RCC 7860 (cell line): Measurements from ENCODE around the gene HOMER3.
"Not testable (repeated sequence)": the region's sequence is repeated elsewhere in the genome, so short reads cannot be mapped to it uniquely, and the experiment has no call there.

Experiments
- DNase-seq: peaks from one replicate; pipeline ENCODE4 v3.0.0-alpha.2; 2015; ENCODE audit warnings: low spot score
- FAIRE-seq: peaks from 2 replicates; lab custom pipeline; 2012; peaks lifted over from hg19 to GRCh38; lab: Jason Lieb, UNC

Gene HOMER3

DNA sequence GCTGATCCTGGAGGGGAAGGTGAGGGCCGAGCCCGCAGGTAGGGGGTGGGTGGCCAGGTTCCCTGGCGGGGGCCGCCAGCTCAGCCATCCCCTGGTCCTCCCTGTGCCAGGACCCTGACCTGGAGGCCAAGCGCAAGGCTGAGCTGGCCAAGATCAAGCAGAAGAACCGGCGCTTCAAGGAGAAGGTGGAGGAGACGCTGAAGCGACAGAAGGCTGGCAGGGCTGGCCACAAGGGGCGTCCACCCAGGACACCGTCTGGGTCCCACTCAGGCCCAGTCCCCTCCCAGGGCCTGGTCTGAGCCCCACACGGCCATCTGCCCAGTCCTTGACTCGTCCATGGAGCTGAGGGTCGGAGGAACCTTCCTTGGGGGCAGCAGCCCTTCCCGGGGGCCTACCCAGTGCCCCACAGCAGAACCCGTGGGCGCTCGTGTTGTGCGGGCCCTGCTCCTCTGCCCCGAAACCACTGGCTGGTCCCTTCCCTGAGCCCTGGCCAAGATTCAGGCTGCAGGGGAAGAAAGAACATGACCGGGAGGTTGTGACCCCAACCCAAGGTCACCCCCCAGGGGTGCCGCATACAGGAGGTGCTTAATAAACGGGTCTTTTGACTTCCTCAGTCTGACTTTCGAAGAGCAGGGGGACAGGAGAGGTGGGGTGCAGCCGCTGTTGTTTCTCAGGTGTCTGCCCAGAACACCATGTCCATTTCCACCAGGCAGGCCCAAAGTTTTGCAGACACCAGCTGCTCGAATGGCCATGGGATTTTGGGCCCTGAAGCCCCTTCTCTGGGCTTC lies 12.8 kb downstream of the HOMER3 start:
- FAIRE-seq, result no peak
- DNase-seq, result no peak

DNA sequence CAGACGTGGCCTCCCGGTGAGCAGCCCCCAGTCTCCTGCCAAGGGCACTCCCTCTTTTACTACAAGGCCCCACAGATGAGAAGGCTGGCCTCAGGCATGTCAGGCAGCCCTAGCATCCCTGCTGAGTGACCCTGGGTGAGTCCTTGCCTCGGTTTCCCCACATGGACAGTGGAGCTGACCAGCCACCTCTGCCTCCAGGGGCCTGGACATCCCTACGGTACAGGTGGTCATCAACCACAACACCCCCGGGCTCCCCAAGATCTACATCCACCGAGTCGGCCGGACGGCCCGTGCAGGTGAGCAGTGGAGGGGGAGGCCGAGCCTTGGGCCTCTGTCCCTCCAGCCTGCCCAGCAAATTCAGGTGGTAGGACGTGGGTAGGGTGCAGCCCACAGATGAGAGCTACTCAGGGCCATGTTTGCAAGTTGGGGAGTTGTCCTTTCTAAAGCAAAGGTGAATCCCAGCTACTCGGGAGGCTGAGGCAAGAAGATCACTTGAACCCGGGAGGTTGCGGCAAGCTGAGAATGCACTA lies 16.3 kb downstream of the HOMER3 start:
- FAIRE-seq (no peak), DNase-seq (no peak)

DNA sequence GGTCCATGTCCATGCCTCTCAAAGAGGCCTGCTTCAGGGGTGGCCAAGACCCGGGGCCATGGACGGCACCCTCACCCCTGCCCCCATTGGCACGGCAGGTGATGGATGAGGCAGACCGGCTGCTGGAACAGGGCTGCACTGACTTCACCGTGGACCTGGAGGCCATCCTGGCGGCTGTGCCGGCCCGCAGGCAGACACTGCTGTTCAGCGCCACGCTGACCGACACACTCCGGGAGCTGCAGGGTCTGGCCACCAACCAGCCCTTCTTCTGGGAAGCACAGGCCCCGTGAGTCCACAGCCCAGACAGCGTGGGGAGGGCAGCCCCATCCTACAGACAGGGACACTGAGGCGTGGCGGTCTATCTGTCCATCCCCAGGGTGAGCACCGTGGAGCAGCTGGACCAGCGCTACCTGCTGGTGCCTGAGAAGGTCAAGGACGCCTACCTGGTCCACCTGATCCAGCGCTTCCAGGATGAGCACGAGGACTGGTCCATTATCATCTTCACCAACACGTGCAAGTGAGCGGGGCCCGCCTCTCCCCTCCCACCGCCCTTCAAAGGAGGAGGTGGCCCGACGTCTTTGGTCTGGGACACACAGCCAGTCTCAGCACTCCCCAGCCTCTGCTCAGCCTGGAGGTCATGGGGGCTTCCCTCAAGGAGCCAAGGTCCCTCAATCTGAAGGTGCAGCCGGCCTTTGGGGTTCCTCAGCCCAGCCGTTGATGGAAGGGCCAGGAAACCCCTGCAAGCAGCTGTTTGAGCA lies 18.6 kb downstream of the HOMER3 start:
- no peak for FAIRE-seq

DNA sequence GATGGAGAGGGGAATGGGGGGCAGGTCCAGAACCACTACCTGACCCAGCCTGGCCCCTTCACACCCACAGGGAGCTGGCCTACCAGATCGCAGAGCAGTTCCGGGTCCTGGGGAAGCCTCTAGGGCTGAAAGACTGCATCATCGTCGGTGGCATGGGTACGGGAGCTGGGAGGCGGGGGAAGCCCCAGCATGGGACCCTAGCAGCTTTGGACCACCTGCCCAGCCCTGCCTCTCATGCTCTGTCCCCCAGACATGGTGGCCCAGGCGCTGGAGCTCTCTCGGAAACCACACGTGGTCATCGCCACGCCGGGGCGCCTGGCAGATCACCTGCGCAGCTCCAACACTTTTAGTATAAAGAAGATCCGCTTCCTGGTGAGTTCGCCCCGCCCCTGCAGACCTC lies 19.4 kb downstream of the HOMER3 start:
- FAIRE-seq (no peak), DNase-seq (no peak)

More for the DNA sequence above, 18.6 kb downstream of the HOMER3 start:
- DNase-seq, result no peak

DNA sequence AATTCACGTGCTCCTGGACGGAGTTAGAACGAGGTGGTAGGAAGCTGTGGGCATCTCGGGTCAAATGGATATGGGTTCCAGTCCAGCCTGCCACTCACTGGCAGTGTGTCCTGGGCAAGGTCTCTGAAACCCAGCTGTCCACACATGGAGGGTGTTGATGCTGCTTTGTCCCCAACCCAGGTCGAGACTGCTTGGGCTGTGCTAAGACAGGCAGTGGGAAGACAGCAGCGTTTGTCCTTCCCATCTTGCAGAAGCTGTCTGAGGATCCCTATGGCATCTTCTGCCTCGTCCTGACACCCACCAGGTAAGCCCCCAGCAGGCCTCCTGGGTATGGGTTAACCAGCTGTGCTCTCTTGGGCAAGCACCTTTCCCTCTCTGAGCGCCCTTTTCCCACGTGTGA lies 20.6 kb downstream of the HOMER3 start:
- DNase-seq (no peak), FAIRE-seq (no peak)

DNA sequence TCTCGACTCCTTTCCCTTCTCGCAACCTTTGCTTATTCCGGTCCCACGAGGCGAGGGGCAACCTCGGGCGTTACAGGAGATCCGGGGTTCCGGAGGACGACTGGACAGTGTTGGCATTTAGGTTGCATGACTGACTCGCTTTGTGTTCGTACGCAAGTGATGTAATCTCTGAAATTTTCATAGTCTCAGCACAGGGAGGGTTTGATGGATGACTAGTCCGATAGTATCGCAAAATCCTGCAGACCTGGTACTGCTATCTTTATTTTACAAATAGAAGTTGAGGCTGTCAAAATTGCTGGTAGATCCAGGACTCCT lies 21.2 kb downstream of the HOMER3 start:
- no peak for FAIRE-seq

DNA sequence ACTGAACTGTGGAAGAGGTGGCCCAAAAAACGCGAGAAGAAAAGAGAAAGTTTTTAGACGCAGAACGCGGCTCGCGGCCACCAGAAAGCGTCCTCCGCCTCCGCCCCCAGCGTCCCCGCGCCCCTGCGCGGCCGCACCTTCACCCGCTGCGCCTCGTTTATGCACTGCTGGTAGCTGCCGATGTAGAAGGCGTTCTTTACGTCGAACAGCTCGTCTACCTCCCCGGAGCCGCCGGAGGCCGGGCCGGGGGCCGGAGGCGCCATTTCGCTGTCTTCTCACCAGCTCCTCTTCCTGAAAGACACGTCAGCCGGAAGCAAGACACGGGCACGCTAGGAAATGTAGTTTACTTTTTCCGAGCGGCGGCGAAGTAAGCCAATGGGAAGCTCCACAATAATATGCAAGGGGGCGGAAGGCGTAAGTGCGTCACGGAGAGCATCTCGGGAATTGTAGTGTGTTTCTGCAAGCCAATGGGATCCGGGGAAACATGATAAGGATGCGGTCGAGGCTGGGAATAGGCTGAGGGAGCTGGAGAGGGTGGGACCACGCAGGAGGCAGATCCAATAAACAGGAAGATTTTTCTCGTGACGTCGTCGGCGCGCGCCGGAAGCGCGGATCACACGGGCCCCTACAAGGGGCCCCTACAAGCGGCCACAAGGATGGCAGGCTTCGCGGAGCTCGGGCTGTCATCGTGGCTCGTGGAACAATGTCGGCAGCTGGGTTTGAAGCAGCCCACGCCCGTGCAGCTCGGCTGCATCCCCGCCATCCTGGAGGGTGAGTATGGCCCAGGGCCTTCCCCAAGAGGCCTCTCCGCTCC lies 21.7 kb downstream of the HOMER3 start, which contains the start of the genes COPE and DDX49:
Gene COPE (minus strand): TSS at position 302 of the 814 bp plus-strand sequence. CDS start 39 bp downstream, at position 263.
Gene DDX49 (plus strand): TSS at position 630 of the 814 bp plus-strand sequence. CDS start 27 bp downstream, at position 657.
- FAIRE-seq (peak; percentile 92), DNase-seq (peak; percentile 98)

More for the DNA sequence above, 21.2 kb downstream of the HOMER3 start:
- no peak for DNase-seq

DNA sequence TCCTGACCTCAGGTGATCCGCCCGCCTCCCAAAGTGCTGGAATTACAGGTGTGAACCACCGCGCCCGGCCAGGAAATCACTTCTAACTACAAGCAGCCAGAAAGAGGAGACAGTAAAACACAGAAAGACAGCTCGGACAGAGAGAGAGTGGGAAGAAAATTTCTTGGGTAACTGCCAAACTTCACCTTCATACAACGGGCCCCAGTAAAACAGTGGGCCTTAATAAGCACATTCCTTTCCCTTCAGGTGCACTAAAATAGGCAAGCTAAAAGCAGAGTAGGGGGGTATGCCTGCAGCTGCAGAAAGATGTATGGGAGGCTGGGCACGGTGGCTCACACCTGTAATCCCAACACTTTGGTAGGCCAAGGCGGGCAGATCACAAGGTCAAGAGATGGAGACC lies 23.4 kb downstream of the HOMER3 start:
- not testable (repeated sequence) for DNase-seq, FAIRE-seq

DNA sequence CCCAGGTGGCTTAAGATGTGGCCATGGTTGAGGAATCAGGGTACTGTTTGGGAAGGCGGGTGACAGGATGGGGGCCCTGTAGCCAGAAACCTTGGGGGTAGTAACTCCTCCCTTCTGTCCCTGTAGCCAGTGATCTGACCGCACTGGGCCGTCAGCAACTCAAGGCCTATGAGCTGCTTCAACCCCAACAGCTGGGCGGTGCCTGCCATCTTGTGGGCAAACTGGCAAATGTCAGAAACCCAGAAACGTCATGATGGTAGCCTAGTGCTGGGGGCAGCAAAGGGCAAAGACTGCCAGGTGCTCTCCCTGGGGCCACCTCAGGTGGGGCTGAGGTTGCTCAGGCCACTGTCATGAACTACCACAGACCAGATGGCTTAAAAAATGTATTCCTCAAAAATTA lies 25.4 kb downstream of the HOMER3 start:
- FAIRE-seq (no peak), DNase-seq (no peak)

DNA sequence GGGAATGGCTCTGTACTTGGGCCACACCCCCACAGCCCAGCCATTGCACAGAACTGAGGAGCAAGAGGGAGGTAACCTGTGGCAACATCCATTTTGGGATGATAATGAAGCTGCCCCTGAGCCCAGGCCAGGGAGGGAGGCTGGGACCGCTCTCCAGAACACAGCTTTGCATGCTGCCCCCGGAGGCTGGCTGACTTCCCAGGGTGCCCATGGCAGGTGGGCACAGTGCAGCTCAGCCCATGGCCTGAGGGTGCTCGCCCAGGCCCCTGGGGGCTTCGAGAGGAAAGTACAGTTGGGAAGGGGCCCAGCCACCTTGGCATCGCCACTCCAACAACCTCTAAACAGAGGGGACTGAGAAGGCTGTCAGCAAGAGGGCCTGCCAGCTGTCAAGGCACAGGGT lies 27.6 kb downstream of the HOMER3 start:
- DNase-seq, result no peak
- no peak for FAIRE-seq

DNA sequence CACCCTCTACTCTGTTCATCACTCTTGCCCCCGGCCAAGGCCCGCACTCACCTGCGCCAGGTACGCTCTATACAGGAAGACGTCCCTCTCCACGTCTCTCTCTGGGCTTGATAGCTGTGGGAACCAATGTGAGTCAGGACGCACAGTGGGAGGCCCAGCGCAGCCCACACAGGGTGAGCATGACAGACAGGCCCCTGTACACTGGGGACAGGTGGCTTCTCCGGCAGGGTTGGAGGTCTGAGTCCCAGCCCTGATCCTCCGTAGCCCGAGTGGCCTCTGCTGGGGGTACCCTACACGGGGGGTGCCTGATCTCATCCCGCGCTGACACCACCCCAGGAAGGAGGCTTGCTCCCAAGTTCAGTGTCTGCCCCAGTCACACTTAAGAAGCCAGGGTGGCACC lies 28.1 kb downstream of the HOMER3 start:
- FAIRE-seq, result no peak
- no peak for DNase-seq

DNA sequence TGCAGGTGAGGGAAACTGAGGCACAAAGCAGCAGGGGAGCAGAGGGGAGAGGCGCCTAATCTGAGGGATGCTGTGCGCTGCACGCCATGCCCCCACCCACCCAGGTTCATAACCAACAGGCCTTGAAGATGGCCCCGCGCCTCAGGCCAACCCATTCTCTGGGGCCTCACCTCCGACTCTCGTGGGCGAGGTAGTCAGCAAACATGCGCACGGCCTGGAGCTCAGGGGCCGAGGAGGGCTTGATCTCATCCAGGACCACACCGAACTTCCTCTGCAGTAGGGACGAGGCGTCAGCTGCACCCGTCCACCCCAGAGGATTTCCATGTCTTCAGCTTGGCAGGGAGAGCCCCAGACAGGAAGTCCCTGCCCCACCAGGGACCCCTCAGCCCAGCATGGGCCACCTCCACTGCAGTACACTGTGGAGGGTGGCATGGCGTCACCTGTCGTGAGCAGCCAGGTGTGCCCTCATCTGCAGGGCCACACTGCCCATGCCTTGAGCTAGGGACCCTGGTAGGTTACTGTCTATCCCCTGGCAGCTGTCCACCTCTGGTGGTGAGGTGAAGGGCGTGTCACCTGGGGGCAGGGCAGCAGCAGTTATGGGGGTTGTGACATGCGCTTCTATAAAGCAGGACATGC lies 30.1 kb downstream of the HOMER3 start:
- no peak for DNase-seq
- FAIRE-seq, result no peak

DNA sequence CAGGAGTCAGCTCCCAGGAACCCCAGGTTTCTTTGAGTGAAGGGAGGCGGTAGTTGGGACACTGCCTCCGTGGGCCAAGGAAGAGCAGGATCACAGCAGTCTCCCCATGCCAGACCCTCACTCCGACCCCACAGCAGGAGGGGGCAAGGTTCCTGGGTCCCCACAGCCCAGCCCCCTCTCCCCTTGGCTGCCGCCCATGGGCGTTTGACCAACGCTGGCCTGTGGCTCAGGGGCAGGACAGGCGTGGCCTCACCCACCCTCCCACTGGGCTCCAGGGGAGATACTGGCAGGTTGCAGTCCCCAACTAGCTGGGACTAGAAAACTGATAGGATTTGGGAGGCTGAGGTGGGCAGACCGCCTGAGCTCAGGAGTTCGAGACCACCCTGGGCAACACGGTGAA lies 31.0 kb downstream of the HOMER3 start:
- no peak for DNase-seq
- FAIRE-seq, result no peak

DNA sequence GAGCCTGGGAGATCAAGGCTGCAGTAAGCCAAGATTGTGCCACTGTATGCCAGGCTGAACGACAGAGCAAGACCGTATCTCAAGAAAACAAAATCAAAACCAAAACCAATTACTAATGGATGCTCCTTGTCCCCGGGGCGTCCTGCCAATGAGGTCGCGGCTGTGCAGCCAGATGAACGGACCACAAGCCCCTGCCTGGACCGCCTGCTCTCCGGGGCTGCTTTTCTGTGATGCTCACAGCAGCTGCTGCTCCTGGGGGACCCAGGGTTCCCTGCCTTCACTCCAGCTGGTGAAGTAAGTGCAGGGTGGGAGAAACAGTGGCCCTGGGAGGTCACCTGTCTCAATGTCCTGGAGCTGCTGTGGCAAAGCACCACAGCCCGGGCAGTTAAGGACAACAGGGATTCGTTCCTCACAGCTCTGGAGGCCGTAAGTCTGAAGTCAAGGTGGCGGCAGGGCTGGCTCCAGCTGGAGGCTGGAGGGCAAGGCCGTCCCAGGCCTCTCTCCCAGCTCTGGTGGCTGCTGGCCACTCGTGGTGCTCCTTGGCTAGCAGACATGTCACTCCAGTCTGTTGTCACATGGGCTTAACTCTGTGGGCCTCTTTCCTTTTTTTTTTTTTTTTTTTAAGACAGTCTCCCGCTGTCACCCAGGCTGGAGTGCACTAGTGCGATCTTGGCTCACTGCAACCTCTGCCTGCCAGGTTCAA lies 31.9 kb downstream of the HOMER3 start:
- FAIRE-seq (no peak), DNase-seq (no peak)

DNA sequence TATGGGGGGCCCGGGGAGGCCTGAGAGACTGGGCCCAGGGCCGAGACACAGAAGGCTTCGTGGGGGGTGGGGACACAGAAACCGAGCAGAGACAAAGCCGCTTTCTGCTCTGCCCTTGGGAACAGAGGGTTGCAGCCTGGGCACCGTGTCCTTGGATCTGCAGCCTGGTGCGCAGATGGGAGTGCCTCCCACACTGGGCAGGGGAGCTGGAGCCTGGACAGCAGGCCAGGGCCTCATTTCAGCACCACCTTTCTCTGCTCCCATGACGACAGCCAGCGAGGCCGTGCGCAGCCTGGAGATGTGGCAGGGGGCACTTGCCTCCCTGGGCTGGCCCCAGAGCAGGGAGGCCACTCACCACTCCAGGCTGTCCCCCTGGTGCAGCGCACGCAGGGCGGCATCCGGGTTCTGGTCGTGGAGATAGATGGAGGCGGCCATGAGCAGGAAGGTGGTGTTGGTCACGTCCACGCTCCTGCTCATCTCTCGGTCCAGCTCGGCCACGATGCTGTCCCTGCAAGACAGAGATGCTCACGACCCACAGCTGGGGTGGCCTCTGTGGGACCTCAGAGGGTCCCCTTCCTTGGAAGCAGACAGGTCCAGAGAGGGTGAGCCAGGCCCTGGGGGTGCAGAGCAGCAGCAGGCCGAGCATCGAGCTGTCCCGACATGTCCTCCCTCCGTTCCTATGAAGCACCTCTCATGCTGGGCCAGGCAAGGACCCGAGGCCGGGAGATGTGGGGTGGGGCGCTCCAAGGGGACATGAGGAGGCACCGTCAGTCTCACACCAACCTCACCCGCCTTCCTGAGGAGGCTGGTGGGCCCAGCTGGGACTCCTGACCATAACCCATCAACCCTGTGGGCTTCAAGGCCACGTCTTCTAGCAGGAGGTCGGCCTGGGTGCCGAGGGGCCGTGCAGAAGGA lies 34.2 kb downstream of the HOMER3 start:
- FAIRE-seq (no peak), DNase-seq (no peak)

DNA sequence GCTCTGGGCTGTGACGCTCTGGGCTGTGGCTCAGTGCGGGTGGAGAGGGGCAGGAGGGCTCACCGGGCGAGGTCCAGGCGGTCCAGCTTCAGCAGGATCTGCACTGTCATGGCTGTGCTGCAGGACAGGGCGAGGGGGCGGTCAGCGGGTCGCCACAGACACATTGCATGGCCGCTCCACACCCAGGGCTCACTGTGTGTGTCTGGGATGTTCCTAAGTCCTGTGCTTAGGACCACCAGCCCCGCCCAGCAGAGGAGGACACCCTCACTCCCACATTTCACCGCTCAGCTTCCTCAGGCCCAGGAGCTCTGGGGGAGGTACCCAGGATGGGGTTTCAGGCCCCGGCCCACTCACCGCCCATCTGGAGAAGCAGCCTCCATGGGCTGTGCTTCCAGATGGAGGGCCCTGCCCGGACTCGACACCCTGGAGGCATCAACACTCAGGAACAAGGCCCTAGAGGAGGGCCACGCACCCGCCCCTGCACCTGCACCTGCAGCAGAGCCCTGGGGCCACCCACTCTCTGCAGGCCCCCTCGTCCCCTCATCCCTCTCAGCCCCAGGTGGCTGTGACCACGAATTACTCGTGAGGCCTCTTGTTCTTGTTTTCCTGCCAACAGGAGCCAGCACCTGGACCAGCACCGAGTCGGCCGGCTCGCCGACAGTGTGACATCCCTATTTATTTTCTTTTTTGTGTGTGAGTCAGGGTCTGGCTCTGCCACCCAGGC lies 35.3 kb downstream of the HOMER3 start:
- DNase-seq (no peak), FAIRE-seq (no peak)

DNA sequence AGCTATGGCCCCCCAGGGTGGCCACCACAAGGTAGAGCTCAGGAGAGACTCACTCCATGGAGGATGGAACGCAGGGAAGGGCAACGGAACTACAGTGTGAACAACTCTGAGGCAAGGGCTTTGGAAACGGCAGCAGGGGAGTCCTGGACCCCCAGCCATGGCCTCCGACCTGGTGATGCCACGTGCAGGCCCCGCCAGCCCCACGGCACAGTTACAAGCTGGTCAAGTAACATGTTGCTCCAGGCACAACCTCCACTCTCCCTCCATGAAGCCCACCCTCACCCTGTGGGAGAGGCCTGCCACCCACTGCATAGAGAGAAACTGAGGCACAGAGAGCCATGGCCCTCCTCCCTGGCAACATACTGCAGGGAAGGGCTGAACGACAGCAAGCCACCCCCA lies 36.0 kb downstream of the HOMER3 start:
- DNase-seq (no peak), FAIRE-seq (no peak)

DNA sequence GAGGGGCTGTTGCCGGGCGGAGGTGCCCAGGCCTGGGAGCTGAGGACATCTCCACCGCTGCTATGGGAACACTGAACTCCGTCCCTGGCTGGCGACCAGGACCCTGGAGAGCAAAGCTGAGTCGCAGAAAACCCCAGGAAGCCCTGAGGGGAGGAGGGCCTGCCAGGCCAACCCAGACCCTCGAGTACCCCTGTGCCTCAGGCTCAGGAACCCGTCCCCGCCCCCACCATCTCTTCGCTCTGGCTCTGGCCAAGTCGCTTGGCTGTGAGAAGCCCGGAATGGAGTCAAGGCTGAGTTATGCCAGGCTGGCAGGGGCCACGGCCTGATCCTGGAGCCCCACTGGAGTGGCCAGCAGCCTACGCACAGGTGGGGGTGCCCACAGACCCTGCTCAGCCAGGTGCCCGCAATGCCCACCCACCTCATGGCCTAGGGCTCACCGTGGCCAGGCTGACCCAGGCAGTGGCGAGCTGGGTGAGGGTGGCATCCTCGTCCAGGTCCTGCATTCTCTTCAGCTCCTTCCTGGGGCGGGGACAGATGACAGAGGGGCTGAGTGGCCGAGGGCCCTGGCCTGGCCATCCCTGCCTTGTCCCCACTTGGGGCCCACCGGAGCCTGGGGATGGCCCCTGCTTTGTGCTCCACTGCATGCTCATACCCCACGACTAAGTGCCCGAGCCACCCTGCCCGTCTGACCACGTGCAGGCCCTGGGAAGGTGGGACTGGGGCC lies 36.5 kb downstream of the HOMER3 start:
- FAIRE-seq (no peak), DNase-seq (no peak)
